ENCODE data around the gene TMEM131L.

DNA sequence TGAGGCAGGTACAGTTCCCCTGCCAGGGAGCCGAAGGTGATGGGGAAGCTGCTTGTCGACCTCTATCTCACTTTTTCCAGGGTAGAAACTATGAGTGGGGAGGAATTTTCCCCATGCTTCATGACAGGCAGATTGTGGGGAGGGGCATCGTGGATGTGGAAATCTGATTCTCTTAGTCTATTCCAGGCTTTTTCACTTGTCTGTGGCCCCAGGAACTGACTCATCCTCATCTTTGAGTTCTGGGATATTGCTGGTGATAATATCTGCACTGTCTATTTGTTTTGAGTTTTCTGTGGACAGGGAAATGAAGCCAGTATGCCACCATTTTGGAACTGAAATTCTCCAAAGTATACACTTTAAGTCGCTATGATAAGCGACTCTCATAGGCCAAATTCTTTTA, 210.3 kb downstream of the TMEM131L start:
- TF ChIP-seq CTCF (IDR thresholded peaks at IDR 0.05; ENCODE audit: low read length) (no peak), EZH2 (IDR thresholded peaks at IDR 0.05; ENCODE audit: borderline replicate concordance, low read length) (no peak)

All from OCI-LY1 (cell line).